K562 (cell line): ENCODE measurements around the gene KRTAP19-7.

Experiments
- ARID3B ChIP-seq: fragments of 250-450 bp; sonication (Bioruptor Pico); IDR thresholded peaks from 2 replicates; pipeline ENCODE4 v1.4.0; 2020; ENCODE audit warnings: borderline replicate concordance
- ATF1 ChIP-seq, 2 experiments: fragments of 450-650 bp in 1 of 2; IDR thresholded peaks; 2 replicates each; pipeline ENCODE4 v1.6.1; 2016; ENCODE audit warnings: missing compliant biosample characterization in 1 of 2, missing genetic modification characterization in 1 of 2
- CHD1 ChIP-seq: fragments of 200-600 bp; sonication (generic); IDR thresholded peaks from one replicate; pipeline ENCODE4 v1.6.1; 2012; ENCODE audit warnings: mild to moderate bottlenecking, moderate library complexity, low read length, inconsistent platforms
- CTCF ChIP-seq, 3 experiments: IDR thresholded peaks in 2 of 3; conservative IDR thresholded peaks in 1 of 3; 2 replicates each; pipeline ENCODE4 v1.5.1; 2011 to 2012; ENCODE audit warnings: low read length in 3 of 3, mild to moderate bottlenecking in 3 of 3, control low read depth in 2 of 3, improper control_type of control experiment in 1 of 3, inconsistent platforms in 1 of 3, low read depth in 1 of 3, mixed read lengths in 1 of 3, moderate library complexity in 1 of 3; ENCODE audit not compliant: insufficient read depth in 2 of 3
- MAX ChIP-seq: sonication (generic); formaldehyde crosslinking; IDR thresholded peaks from 2 replicates; pipeline ENCODE4 v1.9.0; 2022; ENCODE audit warnings: mild to moderate bottlenecking, missing genetic modification reagents
- MYC ChIP-seq, 2 experiments: fragments of 250-450 bp in 1 of 2; sonication (Bioruptor Pico) in 1 of 2; IDR thresholded peaks; 2 replicates each; pipeline versions ENCODE4 v1.5.1 to v1.6.1; 2012 to 2021; ENCODE audit warnings: low read depth in 2 of 2, borderline replicate concordance in 1 of 2, improper control_type of control experiment in 1 of 2, low read length in 1 of 2, mild to moderate bottlenecking in 1 of 2, moderate library complexity in 1 of 2
- POLR2AphosphoS5 ChIP-seq: IDR thresholded peaks from 2 replicates; pipeline ENCODE4 v1.6.1; 2011; ENCODE audit warnings: mild to moderate bottlenecking, low read depth, low read length, moderate library complexity; ENCODE audit not compliant: control insufficient read depth, insufficient read depth
- PRPF4 ChIP-seq: fragments of 200-400 bp; formaldehyde crosslinking; IDR thresholded peaks from one replicate; pipeline ENCODE4 v1.6.1; 2017; ENCODE audit warnings: low read length, low read depth, mild to moderate bottlenecking; ENCODE audit not compliant: insufficient read depth, poor library complexity, severe bottlenecking
- SIN3A ChIP-seq, 2 experiments: fragments of 150-350 bp in 1 of 2; IDR thresholded peaks; 2 replicates each; pipeline ENCODE4 v1.6.1; 2011 to 2016; ENCODE audit warnings: borderline replicate concordance in 2 of 2, low read depth in 2 of 2, low read length in 2 of 2, mild to moderate bottlenecking in 2 of 2, moderate library complexity in 2 of 2; ENCODE audit not compliant: control insufficient read depth in 1 of 2
- TEAD4 ChIP-seq, 2 experiments: sonication (generic) in 1 of 2; formaldehyde crosslinking in 1 of 2; IDR thresholded peaks; 2 replicates each; pipeline versions ENCODE4 v1.6.1 to v1.8.0; 2012 to 2022; ENCODE audit warnings: borderline replicate concordance in 1 of 2, inconsistent platforms in 1 of 2, low read length in 1 of 2, mild to moderate bottlenecking in 1 of 2, missing genetic modification reagents in 1 of 2
- TOE1 ChIP-seq, 2 experiments: fragments of 450-650 bp in 1 of 2; sonication (generic) in 1 of 2; formaldehyde crosslinking in 1 of 2; IDR thresholded peaks; 2 replicates each; pipeline versions ENCODE4 v1.7.1 to v1.8.0; 2016 to 2022; ENCODE audit warnings: borderline replicate concordance in 2 of 2, mild to moderate bottlenecking in 2 of 2, antibody characterized with exemption in 1 of 2, inconsistent platforms in 1 of 2, low read depth in 1 of 2, missing genetic modification reagents in 1 of 2, moderate library complexity in 1 of 2
- ZNF274 ChIP-seq: IDR thresholded peaks from 2 replicates; pipeline ENCODE4 v1.6.1; 2011; ENCODE audit warnings: low read depth, mild to moderate bottlenecking, low read length, moderate library complexity, borderline replicate concordance
- ZNF324 ChIP-seq: fragments of 250-450 bp; sonication (Bioruptor Pico); IDR thresholded peaks from 2 replicates; pipeline ENCODE4 v1.4.0; 2020; ENCODE audit warnings: mild to moderate bottlenecking
- TF ChIP-seq, protein P1 (sequence below): fragments of 200-400 bp; formaldehyde crosslinking; IDR thresholded peaks from 2 replicates; pipeline ENCODE4 v1.6.1; 2017; ENCODE audit warnings: mild to moderate bottlenecking, low read depth, low read length, moderate library complexity

DNA sequence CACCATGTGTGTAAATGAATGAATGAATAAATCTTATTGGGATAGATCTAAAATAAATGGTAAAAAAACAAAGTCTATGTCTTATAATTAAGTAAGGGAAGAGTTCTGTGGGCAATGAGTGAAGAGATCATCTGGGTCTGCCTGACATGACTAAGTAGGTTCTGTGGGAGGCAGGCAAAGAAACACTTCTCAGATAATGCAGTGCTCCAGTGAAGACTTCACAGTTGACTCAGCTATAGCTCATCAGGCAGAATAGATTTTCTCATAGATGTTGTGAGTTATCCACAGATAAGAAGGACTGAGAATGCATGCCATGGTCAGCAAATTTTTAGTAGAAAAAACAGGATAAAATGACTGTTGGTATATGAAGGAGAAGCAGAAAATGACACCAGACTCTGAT lies 16.7 kb upstream of the KRTAP19-7 start:
- no peak for TF ChIP-seq ATF1 (CRISPR knock-in tag; IDR thresholded peaks at IDR 0.05)
- no peak for TF ChIP-seq ATF1 (tag; IDR thresholded peaks at IDR 0.05)
- TF ChIP-seq MAX (CRISPR knock-in tag) = no peak
- TF ChIP-seq TOE1 (IDR thresholded peaks at IDR 0.05; ENCODE audit: borderline replicate concordance) = no peak
- no peak for TF ChIP-seq TOE1 (CRISPR knock-in tag; IDR thresholded peaks at IDR 0.05; ENCODE audit: borderline replicate concordance, low read depth)
- TF ChIP-seq, protein P1, sequence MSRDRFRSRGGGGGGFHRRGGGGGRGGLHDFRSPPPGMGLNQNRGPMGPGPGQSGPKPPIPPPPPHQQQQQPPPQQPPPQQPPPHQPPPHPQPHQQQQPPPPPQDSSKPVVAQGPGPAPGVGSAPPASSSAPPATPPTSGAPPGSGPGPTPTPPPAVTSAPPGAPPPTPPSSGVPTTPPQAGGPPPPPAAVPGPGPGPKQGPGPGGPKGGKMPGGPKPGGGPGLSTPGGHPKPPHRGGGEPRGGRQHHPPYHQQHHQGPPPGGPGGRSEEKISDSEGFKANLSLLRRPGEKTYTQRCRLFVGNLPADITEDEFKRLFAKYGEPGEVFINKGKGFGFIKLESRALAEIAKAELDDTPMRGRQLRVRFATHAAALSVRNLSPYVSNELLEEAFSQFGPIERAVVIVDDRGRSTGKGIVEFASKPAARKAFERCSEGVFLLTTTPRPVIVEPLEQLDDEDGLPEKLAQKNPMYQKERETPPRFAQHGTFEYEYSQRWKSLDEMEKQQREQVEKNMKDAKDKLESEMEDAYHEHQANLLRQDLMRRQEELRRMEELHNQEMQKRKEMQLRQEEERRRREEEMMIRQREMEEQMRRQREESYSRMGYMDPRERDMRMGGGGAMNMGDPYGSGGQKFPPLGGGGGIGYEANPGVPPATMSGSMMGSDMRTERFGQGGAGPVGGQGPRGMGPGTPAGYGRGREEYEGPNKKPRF = no peak
- TF ChIP-seq CTCF (IDR thresholded peaks at IDR 0.05 in 2 of 3, conservative IDR thresholded peaks at IDR 0.05 in 1 of 3; ENCODE audit: insufficient read depth in 2 of 3, low read depth in 1 of 3, low read length in 3 of 3) = no peak
- TF ChIP-seq ZNF274 = no peak
- no peak for TF ChIP-seq CHD1
- TF ChIP-seq ARID3B (CRISPR knock-in tag) = no peak
- no peak for TF ChIP-seq ZNF324 (CRISPR knock-in tag)
- no peak for TF ChIP-seq PRPF4
- no peak for TF ChIP-seq POLR2AphosphoS5
- no peak for TF ChIP-seq TEAD4 (IDR thresholded peaks at IDR 0.05; ENCODE audit: low read length)
- no peak for TF ChIP-seq TEAD4 (CRISPR knock-in tag; IDR thresholded peaks at IDR 0.05; ENCODE audit: borderline replicate concordance)
- TF ChIP-seq SIN3A (IDR thresholded peaks at IDR 0.05; ENCODE audit: borderline replicate concordance in 2 of 2, control insufficient read depth in 1 of 2, low read depth in 2 of 2, low read length in 2 of 2) = no peak
- TF ChIP-seq MYC (IDR thresholded peaks at IDR 0.05; ENCODE audit: low read depth, low read length) = no peak
- TF ChIP-seq MYC (CRISPR knock-in tag; IDR thresholded peaks at IDR 0.05; ENCODE audit: borderline replicate concordance, low read depth) = no peak
